CD4-positive, alpha-beta T cell treated with Interleukin-4 for 1 hour (primary cell): ENCODE data around the gene NFATC3.
A peak's percentile ranks its signal among the peaks of the same experiment; 100 is the strongest.

Experiments used
- DNase-seq, 2 donors: peaks; one replicate each; pipeline ENCODE4 v3.0.0-alpha.2; 2020 to 2022

Gene NFATC3

GRCh38 chr16:68073902-68074760 lies 11.0 kb upstream of the NFATC3 start:
- DNase-seq, result no peak

DNA sequence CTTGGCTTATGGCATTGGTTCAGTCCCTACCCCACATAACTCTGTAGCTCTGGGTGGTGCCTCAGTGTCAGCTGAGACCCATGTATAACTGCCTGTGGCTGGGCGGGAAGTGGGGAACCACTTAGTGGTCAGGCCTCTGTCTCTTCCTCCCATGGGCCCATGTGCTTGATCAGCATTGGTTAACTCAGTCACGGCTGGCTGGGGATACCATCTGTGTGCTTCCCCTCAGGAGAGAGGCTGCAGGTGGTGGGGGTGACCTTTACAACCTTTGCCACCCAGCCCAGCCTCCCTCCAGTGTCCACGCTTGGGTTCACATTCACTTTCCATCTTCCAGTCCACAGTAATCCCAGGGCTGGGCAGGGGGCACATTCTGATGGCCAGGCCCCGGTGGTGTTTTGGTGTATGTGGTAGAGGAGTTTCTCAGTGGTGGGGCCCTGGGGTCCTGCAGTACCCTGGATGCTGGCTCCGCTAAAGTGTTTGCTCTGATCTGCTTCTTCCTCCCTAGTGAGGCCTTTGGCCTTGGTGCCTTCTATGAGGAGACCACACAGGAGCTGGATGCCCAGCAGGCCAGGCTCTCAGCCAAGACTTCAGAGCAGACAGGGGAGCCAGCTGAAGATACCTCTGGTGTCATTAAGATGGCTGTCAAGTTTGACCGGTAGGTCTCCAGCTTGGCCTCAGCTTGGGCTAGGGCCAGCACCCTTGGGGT lies 10.2 kb upstream of the NFATC3 start:
- peak; percentile 78 to 82 for DNase-seq

DNA sequence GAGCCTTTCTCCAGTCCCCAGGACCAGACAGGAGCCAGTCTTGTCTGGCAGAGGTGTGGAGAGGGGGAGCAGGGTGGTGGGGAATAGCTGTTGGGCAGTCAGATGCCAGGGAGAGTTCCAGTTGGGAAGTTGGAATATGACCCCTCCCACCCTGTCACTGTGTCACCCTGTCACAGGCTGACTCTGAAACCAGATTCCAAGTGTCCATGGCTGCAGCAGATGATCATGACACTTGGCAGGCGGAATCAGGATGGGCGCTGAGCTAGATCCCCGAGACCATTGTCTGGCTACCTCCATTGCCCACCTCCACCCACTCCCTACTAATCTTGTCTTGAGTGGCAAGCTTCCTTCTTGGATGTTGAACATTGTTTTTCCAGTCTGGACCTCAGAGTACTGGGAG lies 9.2 kb upstream of the NFATC3 start:
- no peak for DNase-seq

DNA sequence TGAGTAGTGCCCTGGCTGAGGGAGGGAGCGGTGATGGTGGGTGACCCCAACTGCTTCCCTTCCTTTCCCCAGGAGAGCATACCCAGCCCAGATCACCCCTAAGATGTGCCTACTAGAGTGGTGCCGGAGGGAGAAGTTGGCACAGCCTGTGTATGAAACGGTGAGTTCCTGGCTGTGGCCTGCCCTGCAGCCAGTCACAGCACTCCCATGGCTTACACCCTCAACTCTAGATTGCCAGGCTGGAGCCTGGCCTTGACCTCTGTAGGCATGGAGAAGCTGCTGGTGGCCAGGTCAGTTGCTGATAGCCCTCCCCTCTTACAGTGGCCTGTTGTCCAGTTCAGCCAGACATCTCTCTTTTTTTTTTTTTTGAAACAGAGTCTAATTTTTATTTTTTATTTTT lies 8.6 kb upstream of the NFATC3 start:
- no peak for DNase-seq

- DNase-seq, result no peak
Measured at GRCh38 chr16:68077866-68078700, 7.1 kb upstream of the NFATC3 start.

DNA sequence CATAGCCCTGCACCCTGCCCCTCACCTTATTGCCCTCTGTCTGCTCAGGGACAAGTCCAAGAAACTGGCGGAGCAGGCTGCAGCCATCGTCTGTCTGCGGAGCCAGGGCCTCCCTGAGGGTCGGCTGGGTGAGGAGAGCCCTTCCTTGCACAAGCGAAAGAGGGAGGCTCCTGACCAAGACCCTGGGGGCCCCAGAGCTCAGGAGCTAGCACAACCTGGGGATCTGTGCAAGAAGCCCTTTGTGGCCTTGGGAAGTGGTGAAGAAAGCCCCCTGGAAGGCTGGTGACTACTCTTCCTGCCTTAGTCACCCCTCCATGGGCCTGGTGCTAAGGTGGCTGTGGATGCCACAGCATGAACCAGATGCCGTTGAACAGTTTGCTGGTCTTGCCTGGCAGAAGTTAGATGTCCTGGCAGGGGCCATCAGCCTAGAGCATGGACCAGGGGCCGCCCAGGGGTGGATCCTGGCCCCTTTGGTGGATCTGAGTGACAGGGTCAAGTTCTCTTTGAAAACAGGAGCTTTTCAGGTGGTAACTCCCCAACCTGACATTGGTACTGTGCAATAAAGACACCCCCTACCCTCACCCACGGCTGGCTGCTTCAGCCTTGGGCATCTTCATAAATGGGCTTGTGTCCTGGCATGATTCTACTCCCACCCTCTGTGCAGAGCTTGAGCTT lies 6.3 kb upstream of the NFATC3 start:
- DNase-seq, result no peak

- no peak for DNase-seq
Measured at GRCh38 chr16:68079376-68079625, 5.9 kb upstream of the NFATC3 start.

DNA sequence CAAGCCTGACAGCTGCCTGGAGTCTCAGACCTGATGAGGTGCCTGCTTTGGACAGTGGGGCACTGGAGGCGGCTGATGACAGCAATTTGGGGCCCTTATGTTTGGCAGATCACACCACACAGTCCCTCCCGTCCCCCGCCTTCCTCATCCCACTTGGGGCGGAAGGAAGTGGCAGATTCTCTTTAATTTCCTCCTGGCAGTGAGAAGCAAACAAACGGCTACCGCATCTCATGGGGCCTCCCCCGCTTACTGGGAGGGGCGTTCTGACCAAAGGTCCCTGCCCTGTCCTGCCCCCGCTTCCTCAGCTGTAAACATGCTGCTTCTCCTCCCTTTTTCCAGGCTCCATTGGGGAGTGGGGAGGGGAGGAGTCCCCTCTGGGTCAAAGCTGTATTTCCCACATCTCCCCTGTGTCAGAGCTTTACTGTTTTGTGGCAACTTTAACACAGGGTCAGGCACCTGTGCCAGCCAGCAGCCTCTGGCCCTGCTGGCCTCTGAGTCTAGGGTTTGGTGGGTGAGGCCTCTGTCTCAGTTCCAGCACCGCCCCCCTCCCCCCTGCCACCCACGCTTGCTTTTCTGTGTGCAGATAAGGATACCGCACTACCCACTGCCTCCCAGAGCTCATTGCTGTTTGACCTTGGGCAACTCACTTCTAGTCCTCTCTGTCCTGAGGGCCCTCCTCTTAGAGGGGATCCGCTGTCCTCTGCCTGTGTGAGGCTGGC lies 5.4 kb upstream of the NFATC3 start:
- DNase-seq, result peak; percentile 84 to 89

- no peak for DNase-seq
Measured at GRCh38 chr16:68081861-68082628, 3.1 kb upstream of the NFATC3 start.

- DNase-seq, result no peak
Measured at GRCh38 chr16:68082629-68083238, 2.4 kb upstream of the NFATC3 start.

DNA sequence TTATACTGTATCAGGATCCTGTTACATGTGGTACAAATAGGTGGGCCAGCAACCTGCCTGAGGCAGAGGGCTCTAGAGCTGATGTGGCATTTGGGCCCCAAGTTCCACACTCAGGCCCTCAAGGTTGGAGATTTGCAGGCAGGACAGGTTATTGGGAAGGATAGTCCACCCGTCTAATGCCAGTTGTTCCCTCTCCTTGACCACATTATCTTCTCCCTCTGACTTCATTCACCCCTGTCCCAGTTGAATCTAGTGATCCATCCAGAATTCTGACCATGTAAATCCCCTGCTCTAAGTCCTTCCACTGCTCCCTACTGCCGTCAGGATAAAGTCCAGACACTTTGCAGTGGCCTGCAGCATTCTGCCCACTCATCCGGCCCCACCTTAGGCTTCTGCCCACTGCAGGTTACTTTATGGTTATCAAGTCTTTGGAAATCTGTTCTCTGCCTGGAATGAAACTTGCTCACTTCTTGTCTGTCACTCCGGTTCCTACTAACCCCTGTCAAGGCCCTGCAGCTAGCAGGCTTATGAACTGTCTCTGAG lies 1.9 kb upstream of the NFATC3 start:
- DNase-seq, result no peak

GRCh38 chr16:68083861-68084503 lies 1.2 kb upstream of the NFATC3 start:
- no peak for DNase-seq

- peak; percentile 88 to 89 for DNase-seq
Measured at GRCh38 chr16:68084504-68085258, 489 bp upstream of the NFATC3 start.

GRCh38 chr16:68086336-68086841 lies 1.2 kb downstream of the NFATC3 start:
- no peak for DNase-seq

GRCh38 chr16:68086860-68087268 lies 1.7 kb downstream of the NFATC3 start:
- no peak for DNase-seq

DNA sequence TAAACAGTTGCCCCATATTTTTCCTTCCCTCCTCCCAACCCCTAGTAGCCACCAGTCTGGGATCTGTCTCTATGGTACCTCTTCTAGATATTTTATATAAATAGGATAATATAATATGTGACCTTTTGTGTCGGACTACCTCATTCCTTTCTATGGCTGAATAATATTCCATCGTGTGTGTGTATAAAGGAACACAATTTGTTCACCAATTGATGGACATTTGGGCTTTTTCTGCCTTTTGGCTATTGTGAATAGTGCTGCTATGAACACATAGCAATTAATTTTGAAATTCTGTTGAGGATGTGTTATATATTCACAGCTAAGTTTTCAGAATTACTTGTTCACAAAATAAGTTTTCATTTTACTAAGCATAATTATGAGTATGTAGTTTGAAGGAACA lies 2.5 kb downstream of the NFATC3 start:
- DNase-seq, result no peak

DNA sequence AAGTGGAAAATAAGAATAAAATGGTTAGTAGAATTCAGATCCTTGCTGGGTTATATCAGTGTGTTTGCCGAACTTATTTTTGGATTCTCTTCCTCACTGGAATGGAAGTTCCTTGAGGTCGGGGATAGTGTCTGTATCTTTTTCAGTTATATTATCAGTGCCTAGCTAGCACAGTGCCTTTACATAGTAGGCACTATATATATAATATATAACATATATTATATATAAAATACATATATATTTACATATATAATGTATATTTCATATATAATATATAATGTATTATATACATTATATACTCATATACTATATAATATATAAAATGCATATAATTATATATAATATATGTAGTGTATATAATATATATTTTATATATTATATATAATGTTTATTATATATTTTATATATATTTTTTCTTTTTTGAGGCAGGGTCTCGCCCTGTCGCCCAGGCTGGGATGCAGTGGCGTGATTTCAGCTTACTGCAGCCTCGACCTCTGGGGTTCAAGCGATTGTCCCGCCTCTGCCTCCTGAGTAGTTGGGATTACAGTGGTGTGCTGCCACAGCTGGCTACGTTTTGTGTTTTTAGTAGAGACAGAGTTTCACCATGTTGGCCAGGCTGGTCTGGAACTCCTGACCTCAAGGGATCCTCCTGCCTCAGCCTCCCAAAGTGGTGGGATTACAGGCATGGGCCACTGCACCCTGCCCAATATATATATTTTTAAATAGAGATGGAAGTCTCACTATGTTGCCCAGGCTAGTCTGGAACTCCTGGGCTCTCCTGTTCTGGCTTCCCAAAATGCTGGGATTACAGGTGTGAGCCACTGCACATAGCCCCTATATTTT lies 3.2 kb downstream of the NFATC3 start:
- no peak for DNase-seq

DNA sequence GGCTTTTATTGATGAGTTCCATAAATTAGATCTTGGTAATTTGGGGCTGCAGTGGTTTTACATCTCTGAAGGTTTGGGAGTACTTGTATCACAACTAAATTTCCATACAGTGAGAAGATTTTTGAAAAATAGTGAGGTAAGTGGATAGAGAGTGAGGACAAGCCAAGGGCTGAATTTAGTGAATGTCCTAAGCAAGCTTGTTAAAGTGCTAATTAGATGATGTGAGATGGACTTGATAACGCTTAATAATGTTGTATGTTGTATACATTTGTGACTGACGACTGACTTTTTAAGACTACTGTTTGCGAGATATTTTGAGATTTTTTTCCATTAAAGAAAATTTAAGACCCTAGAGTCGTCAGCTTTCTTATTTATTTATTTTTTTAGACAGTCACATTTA lies 3.9 kb downstream of the NFATC3 start:
- no peak for DNase-seq
